K562 (cell line): ENCODE measurements around the gene RNF167. TPM values are rescaled to one million over a fixed set of nuclear protein-coding genes. Genes with fewer than 3 reads are reported as not detected.

Source experiments
- ATF1 ChIP-seq, 2 experiments: fragments of 450-650 bp in 1 of 2; IDR thresholded peaks; 2 replicates each; pipeline ENCODE4 v1.6.1; 2016; ENCODE audit warnings: missing compliant biosample characterization in 1 of 2, missing genetic modification characterization in 1 of 2
- CCNT2 ChIP-seq: IDR thresholded peaks from 2 replicates; pipeline ENCODE4 v1.6.1; 2011; ENCODE audit warnings: borderline replicate concordance, low read depth, mild to moderate bottlenecking, moderate library complexity, mixed read lengths, low read length; ENCODE audit not compliant: insufficient read length; ENCODE audit errors: extremely low read depth
- CHD2 ChIP-seq: IDR thresholded peaks from 2 replicates; pipeline ENCODE4 v1.6.1; 2011; ENCODE audit warnings: low read depth, low read length
- ELF4 ChIP-seq: fragments of 450-650 bp; formaldehyde crosslinking; IDR thresholded peaks from 2 replicates; pipeline ENCODE4 v1.4.0; 2022; ENCODE audit warnings: missing genetic modification characterization
- GABPB1 ChIP-seq: sonication (generic); formaldehyde crosslinking; IDR thresholded peaks from 2 replicates; pipeline ENCODE4 v1.8.0; 2022; ENCODE audit warnings: mild to moderate bottlenecking, missing genetic modification reagents
- KDM1A ChIP-seq, 2 experiments: fragments of 450-650 bp; IDR thresholded peaks; 2 replicates each; pipeline ENCODE4 v1.6.1; 2016; ENCODE audit warnings: mild to moderate bottlenecking in 2 of 2
- L3MBTL2 ChIP-seq: fragments of 450-650 bp; IDR thresholded peaks from 2 replicates; pipeline ENCODE4 v1.6.1; 2016; ENCODE audit warnings: mild to moderate bottlenecking, moderate library complexity
- POLR2A ChIP-seq: fragments of 450-650 bp; conservative IDR thresholded peaks from 2 replicates; pipeline ENCODE4 v1.6.1; 2016
- POLR2AphosphoS2 ChIP-seq: IDR thresholded peaks from 2 replicates; pipeline ENCODE4 v1.6.1; 2012; ENCODE audit warnings: low read length, improper control_type of control experiment
- PTBP1 ChIP-seq: fragments of 200-400 bp; formaldehyde crosslinking; IDR thresholded peaks from 2 replicates; pipeline ENCODE4 v1.6.1; 2017; ENCODE audit warnings: low read depth, low read length
- SUPT5H ChIP-seq: fragments of 450-650 bp; IDR thresholded peaks from 2 replicates; pipeline ENCODE4 v1.6.1; 2016
- WHSC1 ChIP-seq: IDR thresholded peaks from one replicate; pipeline ENCODE4 v1.6.1; 2012; ENCODE audit warnings: low read length, control low read depth, inconsistent platforms
- ZNF668 ChIP-seq: fragments of 250-450 bp; sonication (Bioruptor Pico); IDR thresholded peaks from 2 replicates; pipeline ENCODE4 v1.8.0; 2022; ENCODE audit warnings: mild to moderate bottlenecking, inconsistent platforms
- ZNF76 ChIP-seq: fragments of 250-450 bp; sonication (Bioruptor Pico); IDR thresholded peaks from 2 replicates; pipeline ENCODE4 v1.4.0; 2020; ENCODE audit warnings: mild to moderate bottlenecking, moderate library complexity, borderline replicate concordance
- polyA plus RNA-seq, 8 experiments: library from polyadenylated mRNA; depleted of rRNA in 4 of 8; stranded (reverse) in 5 of 8; unstranded in 3 of 8; fragments of >200 nt; fragmentation: Nextera tagmentation in 2 of 8; fragmentation: Illumina TruSeq in 1 of 8; extraction: Ambion mirVana in 2 of 8; extraction: Trizol in 1 of 8; gene quantifications; 2 replicates each; pipeline versions ENCODE4 v1.2.1 to v1.2.3, GENCODE V29; 2011 to 2014; ENCODE audit warnings: inconsistent platforms in 1 of 8, missing spikeins in 1 of 8
- total RNA-seq, 7 experiments: library from RNA; depleted of rRNA in 6 of 7; stranded (reverse); fragments of >200 nt in 6 of 7; fragmentation: Illumina TruSeq in 2 of 7; extraction: Trizol in 2 of 7; gene quantifications; 2 replicates each; pipeline versions ENCODE4 v1.2.1 to v1.2.3, GENCODE V29; 2011 to 2021; ENCODE audit warnings: low replicate concordance in 1 of 7
- TF ChIP-seq, protein P1 (sequence below): sonication (generic); formaldehyde crosslinking; IDR thresholded peaks from 2 replicates; pipeline ENCODE4 v1.8.0; 2022; ENCODE audit warnings: mild to moderate bottlenecking, missing genetic modification reagents
- TF ChIP-seq, protein P2 (sequence below): fragments of 250-450 bp; sonication (Bioruptor Pico); IDR thresholded peaks from 2 replicates; pipeline ENCODE4 v1.5.1; 2021; ENCODE audit warnings: mild to moderate bottlenecking
- TF ChIP-seq, protein P3 (sequence below): fragments of 250-450 bp; sonication (Bioruptor Pico); IDR thresholded peaks from 2 replicates; pipeline ENCODE4 v1.8.0; 2021; ENCODE audit warnings: mild to moderate bottlenecking, moderate library complexity
- TF ChIP-seq, protein P4 (sequence below): sonication (generic); formaldehyde crosslinking; IDR thresholded peaks from 2 replicates; pipeline ENCODE4 v1.8.0; 2022; ENCODE audit warnings: mild to moderate bottlenecking, missing genetic modification reagents, borderline replicate concordance

The RNF167 gene
- total and polyA plus RNA-seq, 9 of the 15 experiments (the other 6 are each of a cell fraction or from before 2014, with no cell fraction given): 16.5 to 143 (median 45.5) TPM

DNA sequence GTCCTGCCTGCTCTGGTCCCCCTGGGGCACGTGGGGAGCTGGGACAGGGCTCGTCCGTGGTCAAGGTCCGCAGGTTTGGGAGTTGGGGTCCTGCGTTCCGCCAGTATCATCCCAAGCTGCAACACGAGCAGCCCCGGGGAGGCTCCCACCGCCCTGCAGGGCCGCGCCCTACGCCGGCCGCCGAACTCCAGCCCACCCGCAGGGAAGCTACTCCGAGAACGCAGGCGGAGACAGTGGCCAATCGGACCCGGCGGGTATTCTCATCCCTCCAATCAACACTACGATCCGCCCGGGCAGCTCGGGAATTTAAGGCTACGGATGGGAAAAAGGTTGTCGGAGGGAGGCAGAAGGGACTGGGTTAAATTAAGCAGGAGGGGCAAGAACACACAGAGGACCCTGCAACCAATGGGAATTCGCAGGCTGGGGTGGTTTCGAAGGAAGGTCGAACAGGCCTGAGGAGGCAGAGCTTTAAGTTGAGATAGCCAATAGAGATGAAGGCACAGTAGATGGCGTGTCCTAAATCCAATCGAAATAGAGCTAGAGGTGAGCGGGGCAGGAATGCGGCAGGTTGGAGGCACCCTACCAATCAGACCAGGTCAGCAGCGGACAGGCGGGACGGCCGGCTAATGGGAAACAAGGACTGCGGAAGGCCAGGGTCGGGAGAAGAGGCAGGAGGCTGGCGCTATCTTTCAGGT is 26.9 kb downstream of the RNF167 start (continued):
- TF ChIP-seq, protein P1, sequence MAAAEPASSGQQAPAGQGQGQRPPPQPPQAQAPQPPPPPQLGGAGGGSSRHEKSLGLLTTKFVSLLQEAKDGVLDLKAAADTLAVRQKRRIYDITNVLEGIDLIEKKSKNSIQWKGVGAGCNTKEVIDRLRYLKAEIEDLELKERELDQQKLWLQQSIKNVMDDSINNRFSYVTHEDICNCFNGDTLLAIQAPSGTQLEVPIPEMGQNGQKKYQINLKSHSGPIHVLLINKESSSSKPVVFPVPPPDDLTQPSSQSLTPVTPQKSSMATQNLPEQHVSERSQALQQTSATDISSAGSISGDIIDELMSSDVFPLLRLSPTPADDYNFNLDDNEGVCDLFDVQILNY (CRISPR knock-in tag): no peak
- TF ChIP-seq, protein P2, sequence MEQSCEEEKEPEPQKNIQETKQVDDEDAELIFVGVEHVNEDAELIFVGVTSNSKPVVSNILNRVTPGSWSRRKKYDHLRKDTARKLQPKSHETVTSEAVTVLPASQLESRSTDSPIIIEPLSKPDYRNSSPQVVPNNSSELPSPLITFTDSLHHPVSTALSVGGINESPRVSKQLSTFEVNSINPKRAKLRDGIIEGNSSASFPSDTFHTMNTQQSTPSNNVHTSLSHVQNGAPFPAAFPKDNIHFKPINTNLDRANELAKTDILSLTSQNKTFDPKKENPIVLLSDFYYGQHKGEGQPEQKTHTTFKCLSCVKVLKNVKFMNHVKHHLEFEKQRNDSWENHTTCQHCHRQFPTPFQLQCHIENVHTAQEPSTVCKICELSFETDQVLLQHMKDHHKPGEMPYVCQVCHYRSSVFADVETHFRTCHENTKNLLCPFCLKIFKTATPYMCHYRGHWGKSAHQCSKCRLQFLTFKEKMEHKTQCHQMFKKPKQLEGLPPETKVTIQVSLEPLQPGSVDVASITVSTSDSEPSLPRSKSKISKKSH: no peak
- TF ChIP-seq POLR2AphosphoS2: no peak
- peak; percentile 97 for TF ChIP-seq L3MBTL2
- no peak for TF ChIP-seq CCNT2
- TF ChIP-seq ATF1 (CRISPR knock-in tag; IDR thresholded peaks at IDR 0.05): no peak
- peak; percentile 81 for TF ChIP-seq ATF1 (tag; IDR thresholded peaks at IDR 0.05)
- TF ChIP-seq ELF4: no peak
- no peak for TF ChIP-seq WHSC1
- TF ChIP-seq SUPT5H: no peak; the same call in 1 of the 2 replicates
- TF ChIP-seq GABPB1 (CRISPR knock-in tag): peak; percentile 54
- TF ChIP-seq ZNF668: no peak
- TF ChIP-seq CHD2: peak; percentile 89
- no peak for TF ChIP-seq KDM1A (IDR thresholded peaks at IDR 0.05)
- TF ChIP-seq, protein P3, sequence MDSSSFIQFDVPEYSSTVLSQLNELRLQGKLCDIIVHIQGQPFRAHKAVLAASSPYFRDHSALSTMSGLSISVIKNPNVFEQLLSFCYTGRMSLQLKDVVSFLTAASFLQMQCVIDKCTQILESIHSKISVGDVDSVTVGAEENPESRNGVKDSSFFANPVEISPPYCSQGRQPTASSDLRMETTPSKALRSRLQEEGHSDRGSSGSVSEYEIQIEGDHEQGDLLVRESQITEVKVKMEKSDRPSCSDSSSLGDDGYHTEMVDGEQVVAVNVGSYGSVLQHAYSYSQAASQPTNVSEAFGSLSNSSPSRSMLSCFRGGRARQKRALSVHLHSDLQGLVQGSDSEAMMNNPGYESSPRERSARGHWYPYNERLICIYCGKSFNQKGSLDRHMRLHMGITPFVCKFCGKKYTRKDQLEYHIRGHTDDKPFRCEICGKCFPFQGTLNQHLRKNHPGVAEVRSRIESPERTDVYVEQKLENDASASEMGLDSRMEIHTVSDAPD (CRISPR knock-in tag): no peak
- 0 out of 2 replicates have a peak, but pooled peaks have one; percentile 20 for TF ChIP-seq POLR2A
- no peak for TF ChIP-seq ZNF76
- no peak for TF ChIP-seq PTBP1
- TF ChIP-seq, protein P4, sequence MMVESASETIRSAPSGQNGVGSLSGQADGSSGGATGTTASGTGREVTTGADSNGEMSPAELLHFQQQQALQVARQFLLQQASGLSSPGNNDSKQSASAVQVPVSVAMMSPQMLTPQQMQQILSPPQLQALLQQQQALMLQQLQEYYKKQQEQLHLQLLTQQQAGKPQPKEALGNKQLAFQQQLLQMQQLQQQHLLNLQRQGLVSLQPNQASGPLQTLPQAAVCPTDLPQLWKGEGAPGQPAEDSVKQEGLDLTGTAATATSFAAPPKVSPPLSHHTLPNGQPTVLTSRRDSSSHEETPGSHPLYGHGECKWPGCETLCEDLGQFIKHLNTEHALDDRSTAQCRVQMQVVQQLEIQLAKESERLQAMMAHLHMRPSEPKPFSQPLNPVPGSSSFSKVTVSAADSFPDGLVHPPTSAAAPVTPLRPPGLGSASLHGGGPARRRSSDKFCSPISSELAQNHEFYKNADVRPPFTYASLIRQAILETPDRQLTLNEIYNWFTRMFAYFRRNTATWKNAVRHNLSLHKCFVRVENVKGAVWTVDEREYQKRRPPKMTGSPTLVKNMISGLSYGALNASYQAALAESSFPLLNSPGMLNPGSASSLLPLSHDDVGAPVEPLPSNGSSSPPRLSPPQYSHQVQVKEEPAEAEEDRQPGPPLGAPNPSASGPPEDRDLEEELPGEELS: no peak
